ENCODE measurements around the gene LY6G6C. TPM values are rescaled to one million over a fixed set of nuclear protein-coding genes. Genes with fewer than 3 reads are reported as not detected.

LY6G6C gene
- total RNA-seq, 1 experiment from 2014 or later = not detected

DNA sequence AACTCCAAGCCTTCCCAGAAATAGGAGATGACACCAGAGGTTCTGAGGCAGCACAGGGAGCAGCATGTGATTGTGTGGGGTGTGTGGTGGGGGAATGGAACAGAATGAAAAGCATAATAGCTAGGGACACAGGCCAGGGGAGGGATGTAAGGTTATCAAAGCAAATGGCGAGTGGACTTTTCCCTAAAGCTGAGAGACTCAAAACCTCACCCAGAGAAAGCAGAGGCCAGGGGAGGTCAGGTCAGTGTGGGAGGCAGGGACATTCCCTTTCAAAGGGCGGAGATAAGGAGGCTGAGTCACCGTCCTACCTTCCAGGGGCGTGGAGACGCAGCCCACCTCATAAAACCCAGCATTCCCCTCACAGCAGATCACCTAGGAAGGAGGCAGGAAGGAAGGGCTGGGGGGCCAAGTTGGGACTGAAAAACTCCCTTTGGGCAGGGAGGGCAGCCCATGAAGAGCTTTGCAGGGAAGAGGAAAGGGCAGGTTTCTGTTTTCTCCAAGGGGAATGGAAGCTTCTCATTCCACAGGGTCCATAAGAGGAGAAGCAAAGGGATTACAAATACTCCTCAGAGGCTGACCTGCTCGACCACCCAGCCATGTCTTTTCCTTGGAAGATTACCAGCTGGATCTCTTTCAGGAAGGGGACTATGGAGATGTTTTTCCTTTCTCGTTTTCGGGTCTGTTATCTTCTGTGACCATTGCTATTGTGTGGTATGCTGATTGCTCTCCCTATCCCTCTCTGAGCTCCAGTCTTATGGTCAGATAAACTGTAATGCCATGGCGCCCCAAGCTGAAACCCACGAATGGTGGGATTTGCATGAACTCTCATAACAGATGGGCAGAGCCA, 31.1 kb downstream of the LY6G6C start:
- intact Hi-C loops (cut with micrococcal nuclease; ENCODE audit: unreplicated experiment) = no loop called here
- Mint-ChIP-seq H3K36me3 (ENCODE audit: insufficient read depth, unreplicated experiment) (peaks cover 49% of the 10 kb centered on the region), H3K4me3 (ENCODE audit: low read depth, unreplicated experiment) (no peak overlapping the region), H3K27ac (ENCODE audit: unreplicated experiment) (no peak overlapping the region), H3K4me1 (ENCODE audit: low read depth, unreplicated experiment) (peaks cover 16% of the 10 kb centered on the region), H3K27me3 (ENCODE audit: unreplicated experiment) (no peaks in the 10 kb centered on the region), H3K9me3 (ENCODE audit: low read depth, unreplicated experiment) (no peaks in the 10 kb centered on the region)
- BruUV-seq (replicated peaks) = no TSS peak
- CTCF ChIA-PET = interaction anchor here (0.6 to 2.6 kb wide), 10 partner anchors 9 to 249 kb away, joined by 3 to 14 read pairs (median 4); partner anchors contain the start of genes LY6G5C and MSH5
- TF ChIP-seq, protein P1, sequence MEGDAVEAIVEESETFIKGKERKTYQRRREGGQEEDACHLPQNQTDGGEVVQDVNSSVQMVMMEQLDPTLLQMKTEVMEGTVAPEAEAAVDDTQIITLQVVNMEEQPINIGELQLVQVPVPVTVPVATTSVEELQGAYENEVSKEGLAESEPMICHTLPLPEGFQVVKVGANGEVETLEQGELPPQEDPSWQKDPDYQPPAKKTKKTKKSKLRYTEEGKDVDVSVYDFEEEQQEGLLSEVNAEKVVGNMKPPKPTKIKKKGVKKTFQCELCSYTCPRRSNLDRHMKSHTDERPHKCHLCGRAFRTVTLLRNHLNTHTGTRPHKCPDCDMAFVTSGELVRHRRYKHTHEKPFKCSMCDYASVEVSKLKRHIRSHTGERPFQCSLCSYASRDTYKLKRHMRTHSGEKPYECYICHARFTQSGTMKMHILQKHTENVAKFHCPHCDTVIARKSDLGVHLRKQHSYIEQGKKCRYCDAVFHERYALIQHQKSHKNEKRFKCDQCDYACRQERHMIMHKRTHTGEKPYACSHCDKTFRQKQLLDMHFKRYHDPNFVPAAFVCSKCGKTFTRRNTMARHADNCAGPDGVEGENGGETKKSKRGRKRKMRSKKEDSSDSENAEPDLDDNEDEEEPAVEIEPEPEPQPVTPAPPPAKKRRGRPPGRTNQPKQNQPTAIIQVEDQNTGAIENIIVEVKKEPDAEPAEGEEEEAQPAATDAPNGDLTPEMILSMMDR (IDR thresholded peaks at IDR 0.05; ENCODE audit: unreplicated experiment) = no peak
- DNase-seq = peak; percentile 27

GRCh38 chr6:31689249-31690110, 32.1 kb downstream of the LY6G6C start:
- no peaks in the 10 kb centered on the region for H3K27me3 Mint-ChIP-seq (ENCODE audit: unreplicated experiment)
- no peak overlapping the region for H3K27ac Mint-ChIP-seq (ENCODE audit: unreplicated experiment)
- CTCF ChIA-PET = interaction anchor here (1.0 to 2.6 kb wide), 7 partner anchors 8 to 86 kb away, joined by 3 to 8 read pairs (median 4); partner anchors contain the start of genes LY6G5C and MSH5
- no TSS peak for BruUV-seq (replicated peaks)
- H3K36me3 Mint-ChIP-seq (ENCODE audit: insufficient read depth, unreplicated experiment) = peaks cover 46% of the 10 kb centered on the region
- peaks cover 16% of the 10 kb centered on the region for H3K4me1 Mint-ChIP-seq (ENCODE audit: low read depth, unreplicated experiment)
- TF ChIP-seq, protein P1 (IDR thresholded peaks at IDR 0.05; ENCODE audit: unreplicated experiment) = peak; percentile 44
- intact Hi-C loops (cut with micrococcal nuclease; ENCODE audit: unreplicated experiment) = no loop called here
- DNase-seq = peak; percentile 43
- H3K4me3 Mint-ChIP-seq (ENCODE audit: low read depth, unreplicated experiment) = no peak overlapping the region
- H3K9me3 Mint-ChIP-seq (ENCODE audit: low read depth, unreplicated experiment) = no peaks in the 10 kb centered on the region

- no peak overlapping the region for H3K4me3 Mint-ChIP-seq (ENCODE audit: low read depth, unreplicated experiment)
- intact Hi-C loops (cut with micrococcal nuclease; ENCODE audit: unreplicated experiment) = no loop called here
- CTCF ChIA-PET = no interaction called here
- no peak for DNase-seq
- TF ChIP-seq, protein P1 (IDR thresholded peaks at IDR 0.05; ENCODE audit: unreplicated experiment) = no peak
- H3K4me1 Mint-ChIP-seq (ENCODE audit: low read depth, unreplicated experiment) = peaks cover 22% of the 10 kb centered on the region
- H3K9me3 Mint-ChIP-seq (ENCODE audit: low read depth, unreplicated experiment) = no peaks in the 10 kb centered on the region
- no TSS peak for BruUV-seq (replicated peaks)
- H3K27me3 Mint-ChIP-seq (ENCODE audit: unreplicated experiment) = no peaks in the 10 kb centered on the region
- no peak overlapping the region for H3K27ac Mint-ChIP-seq (ENCODE audit: unreplicated experiment)
- H3K36me3 Mint-ChIP-seq (ENCODE audit: insufficient read depth, unreplicated experiment) = peaks cover 45% of the 10 kb centered on the region
These were observed 33.5 kb downstream of the LY6G6C start for GRCh38 chr6:31687860-31688693.

GRCh38 chr6:31687321-31687720, 34.2 kb downstream of the LY6G6C start:
- H3K36me3 Mint-ChIP-seq (ENCODE audit: insufficient read depth, unreplicated experiment) = peaks cover 44% of the 10 kb centered on the region
- H3K4me1 Mint-ChIP-seq (ENCODE audit: low read depth, unreplicated experiment) = peaks cover 25% of the 10 kb centered on the region
- no peak for DNase-seq
- intact Hi-C loops (cut with micrococcal nuclease; ENCODE audit: unreplicated experiment) = no loop called here
- no TSS peak for BruUV-seq (replicated peaks)
- CTCF ChIA-PET = no interaction called here
- H3K4me3 Mint-ChIP-seq (ENCODE audit: low read depth, unreplicated experiment) = no peak overlapping the region
- TF ChIP-seq, protein P1 (IDR thresholded peaks at IDR 0.05; ENCODE audit: unreplicated experiment) = no peak
- no peaks in the 10 kb centered on the region for H3K9me3 Mint-ChIP-seq (ENCODE audit: low read depth, unreplicated experiment)
- H3K27me3 Mint-ChIP-seq (ENCODE audit: unreplicated experiment) = no peaks in the 10 kb centered on the region
- H3K27ac Mint-ChIP-seq (ENCODE audit: unreplicated experiment) = no peak overlapping the region
